ENCODE measurements around the gene ADCY1.

The ADCY1 gene

DNA sequence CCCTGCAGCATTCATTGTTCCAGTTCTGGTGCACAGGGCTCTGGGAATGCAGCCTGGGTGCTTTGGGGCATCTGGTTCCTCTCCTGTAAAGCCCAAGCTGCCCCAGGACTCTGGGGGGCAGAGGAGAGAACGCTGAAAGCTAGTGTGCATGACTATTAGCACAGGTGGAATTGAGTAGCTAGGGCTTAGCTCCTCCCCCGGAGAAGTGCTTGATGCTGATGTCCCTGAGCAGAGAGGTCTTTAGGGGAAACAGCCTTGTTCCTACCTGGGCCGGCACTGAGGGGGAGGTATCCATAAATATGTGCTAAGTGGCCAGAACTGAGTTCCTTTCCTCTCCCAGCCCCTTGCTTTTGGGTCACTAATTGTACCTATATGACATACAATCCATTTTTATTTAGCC lies 3.9 kb downstream of the ADCY1 start:
- DNase-seq, result no peak

DNA sequence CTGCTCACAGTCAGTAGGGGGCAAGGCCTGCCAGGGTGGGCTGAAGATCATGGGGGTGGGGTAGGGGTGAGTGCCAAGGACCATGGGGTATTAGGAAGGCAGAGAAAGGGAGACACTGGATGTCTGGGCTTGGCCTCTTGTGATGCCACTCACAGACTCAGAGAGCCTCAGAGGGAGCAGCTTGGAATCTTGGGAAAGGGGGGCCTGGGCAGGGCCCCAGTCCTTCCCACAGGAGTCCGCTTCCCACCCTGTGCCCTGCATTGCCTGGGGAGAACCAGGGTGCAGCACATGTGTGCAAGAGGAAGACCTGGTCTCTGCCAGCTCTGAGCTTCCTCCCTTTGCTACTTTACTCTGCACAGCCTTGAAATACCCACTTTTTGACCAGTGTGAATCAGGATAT lies 4.3 kb downstream of the ADCY1 start:
- DNase-seq, result no peak

GRCh38 chr7:45579391-45579801 lies 5.2 kb downstream of the ADCY1 start:
- DNase-seq, result no peak

DNA sequence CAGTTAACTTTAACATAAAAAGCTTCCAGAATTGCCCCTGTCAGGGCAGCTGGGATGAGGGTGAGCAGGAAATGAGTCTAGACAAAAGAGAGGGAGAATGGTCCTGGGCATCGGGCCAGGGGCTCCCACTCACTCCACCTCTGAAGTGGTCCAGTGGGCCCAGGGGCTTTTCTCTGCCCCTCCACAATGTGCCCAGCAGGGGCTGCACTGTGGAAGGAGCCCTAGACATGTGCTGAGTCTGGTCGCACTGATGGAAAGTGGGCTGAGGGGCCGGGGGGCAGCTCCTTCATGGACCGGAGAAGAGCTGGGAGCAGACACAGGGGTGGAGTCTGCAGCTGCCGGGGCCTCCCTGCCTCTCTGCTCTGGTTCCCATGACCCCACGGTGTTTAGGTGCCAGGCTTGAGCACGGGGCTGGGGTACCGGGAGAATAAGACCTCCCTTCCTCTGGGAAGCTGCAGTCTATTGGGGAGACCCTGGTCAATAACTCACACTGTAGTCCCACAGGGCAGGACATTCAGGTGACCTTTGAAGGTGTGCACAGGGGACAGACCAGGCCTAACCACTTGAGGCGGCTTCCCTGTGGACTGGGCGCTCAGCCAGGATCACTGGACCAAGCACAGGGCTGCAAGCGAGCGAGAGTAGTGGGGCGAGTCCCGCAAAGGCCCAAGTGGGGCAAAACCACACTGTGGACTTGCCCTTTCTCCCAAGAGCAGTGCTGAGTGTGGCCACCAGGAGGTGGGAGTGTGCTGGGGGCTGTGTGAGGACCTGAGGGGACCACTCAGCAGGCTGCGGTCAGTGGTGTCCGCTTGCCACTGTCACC lies 6.1 kb downstream of the ADCY1 start:
- no peak for DNase-seq

DNA sequence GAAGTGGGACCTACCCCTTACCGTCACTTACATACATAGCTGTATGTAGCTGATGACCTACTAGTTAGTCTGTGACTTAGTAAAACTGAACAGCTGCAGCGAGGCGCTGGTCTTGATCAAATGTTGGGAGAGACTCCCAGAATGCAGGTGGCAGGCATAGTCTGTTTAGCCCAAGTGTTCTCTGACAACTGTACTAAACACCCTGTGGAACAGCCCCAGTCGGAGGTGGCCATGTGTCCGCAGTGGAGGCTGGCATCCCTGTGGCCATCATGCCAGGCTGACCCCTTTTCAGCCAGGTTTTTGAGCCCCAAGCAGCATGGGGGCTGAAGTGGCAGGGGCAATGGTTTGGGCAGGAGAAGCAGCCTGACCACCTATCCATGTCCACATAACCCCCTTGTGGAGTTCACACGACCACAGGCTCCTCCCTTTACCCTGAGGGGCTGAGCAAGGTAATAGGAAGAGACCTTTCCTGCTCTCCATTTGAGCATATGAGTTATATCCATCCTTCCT lies 7.2 kb downstream of the ADCY1 start:
- no peak for DNase-seq

DNA sequence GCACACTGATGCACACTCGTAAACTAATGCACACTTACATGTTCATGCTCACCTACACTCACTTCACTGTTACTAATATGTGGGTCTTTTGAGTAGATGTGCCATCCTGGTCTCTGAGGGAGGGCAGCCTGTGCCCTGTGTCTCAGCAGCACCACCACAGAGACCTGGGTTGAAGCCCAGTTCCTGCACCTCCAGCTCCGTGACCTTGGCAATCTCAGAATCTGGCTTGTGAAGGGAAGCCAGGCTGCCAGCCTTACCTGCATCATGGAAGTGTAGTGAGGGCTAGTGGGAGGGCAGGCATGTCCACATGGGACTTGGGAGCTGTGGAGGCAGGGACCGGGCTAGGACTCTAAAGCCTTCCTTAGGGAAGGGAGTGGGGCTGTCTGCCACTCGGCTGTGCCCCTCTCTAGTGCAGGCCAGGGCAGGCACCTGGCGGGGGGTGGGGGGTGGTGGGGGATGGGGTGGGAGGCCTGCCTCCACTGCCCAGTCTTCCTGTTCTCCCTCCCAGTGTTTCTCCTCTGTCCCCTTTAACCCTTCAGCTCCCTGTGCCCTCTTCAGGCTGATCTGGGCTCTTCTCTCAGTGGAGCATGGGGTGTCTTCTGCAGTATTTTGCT lies 8.1 kb downstream of the ADCY1 start:
- no peak for DNase-seq

GRCh38 chr7:45582868-45583277 lies 8.7 kb downstream of the ADCY1 start:
- DNase-seq, result no peak

DNA sequence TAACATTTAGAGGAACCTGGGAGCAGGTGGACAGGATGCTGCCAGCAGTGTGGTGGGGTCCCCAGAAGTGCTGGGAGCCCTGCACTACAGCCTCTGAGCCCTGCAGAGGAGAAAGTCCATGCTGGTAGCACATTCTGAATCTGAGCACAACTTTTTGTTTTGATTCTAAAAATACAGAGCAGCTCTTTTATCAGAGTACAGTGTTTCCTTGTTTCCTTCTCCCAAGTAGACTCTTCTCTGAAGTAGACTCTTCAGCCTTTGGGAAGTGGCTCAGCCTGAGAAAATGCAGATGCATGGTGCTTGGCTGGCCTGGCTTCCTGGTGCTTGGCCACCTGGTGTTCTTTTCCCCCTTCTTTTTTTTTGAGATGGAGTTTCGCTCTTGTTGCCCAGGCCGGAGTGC lies 9.1 kb downstream of the ADCY1 start:
- no peak for DNase-seq

DNA sequence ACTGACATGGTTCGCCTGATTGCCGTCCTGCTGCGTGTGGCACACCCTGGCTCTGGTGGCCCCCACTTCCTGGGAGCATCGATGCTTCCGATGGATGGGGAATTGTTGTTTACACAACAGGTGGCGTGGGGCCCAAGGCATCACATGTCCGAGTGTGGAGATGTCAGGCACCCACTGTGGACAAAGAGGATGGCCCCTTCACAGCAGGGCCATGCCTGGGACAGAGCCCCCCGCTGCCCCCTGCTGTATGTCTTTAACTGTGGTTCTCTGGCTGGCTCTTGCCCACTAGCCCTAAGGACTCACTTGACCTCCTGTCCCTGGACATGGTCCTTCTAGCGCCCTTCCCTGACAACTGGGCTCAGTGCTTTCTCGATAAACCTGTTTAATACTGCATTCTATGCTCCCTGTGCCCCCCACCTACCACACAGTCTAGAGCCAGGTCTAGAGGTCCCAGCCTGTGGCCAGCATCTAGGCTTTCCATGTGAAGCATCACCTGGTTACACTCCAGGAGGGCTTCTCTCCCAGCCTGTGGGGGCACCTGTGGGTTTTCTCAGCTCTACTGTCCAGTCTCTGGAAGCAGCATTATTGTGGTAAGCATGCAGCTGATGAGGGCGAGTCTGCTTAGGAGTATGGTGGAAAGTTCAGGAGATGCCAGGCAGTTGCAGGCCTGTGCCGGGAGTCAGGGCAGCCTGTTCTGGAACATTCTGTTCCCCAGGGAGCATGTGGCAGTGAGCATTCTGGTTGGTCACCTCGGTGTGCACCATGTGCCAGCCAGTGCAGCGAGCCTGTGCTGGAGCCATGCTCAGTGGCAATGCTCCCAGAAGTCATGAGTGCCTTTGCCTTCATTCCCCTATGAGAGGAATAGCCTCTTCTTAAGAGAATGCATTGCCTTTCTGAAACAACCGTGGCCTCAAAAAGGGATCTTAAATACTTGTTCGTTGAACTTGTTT lies 10.4 kb downstream of the ADCY1 start:
- no peak for DNase-seq

DNA sequence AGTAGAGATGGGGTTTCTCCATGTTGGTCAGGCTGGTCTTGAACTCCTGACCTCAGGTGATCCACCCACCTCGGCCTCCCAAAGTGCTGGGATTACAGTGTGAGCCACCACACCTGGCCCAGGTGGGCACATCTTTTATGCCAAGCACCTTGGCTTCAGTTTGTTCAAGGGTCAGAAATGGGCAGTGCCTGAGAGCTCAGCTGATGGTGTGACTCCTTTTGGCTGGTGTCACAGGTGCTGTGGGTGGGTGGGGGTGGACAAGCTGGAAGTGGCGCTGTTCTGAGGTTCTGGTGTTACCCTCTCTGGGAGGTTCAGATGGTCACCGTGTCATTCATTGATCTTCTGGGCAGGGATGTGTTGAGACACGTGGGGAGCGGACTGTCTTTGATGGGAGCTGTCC lies 11.5 kb downstream of the ADCY1 start:
- no peak for DNase-seq

GRCh38 chr7:45586542-45587520 lies 12.7 kb downstream of the ADCY1 start:
- DNase-seq, result no peak

DNA sequence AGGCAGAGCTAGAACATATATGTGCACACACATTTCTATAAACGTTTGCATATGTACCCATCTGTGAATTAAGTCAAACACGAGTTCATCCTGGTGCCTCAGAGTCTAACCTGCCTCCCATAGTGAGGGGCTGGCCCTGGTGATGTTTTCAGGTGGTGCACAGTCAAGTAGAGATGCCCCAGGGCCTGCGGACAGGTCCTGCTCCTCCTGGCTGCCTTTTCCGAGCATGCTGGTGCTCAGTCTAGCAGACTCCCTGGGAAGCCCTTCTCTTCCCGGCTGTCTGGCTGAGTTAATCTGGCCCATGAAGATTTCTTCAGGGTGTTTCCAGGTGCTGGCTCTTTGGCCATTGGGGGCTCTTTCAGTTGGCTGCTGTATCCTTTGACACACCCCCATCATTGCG lies 14.3 kb downstream of the ADCY1 start:
- no peak for DNase-seq

GRCh38 chr7:45589061-45589460 lies 14.9 kb downstream of the ADCY1 start:
- no peak for DNase-seq

GRCh38 chr7:45589915-45590678 lies 15.9 kb downstream of the ADCY1 start:
- DNase-seq, result no peak

GRCh38 chr7:45590679-45591057 lies 16.5 kb downstream of the ADCY1 start:
- no peak for DNase-seq

GRCh38 chr7:45591101-45591906 lies 17.1 kb downstream of the ADCY1 start:
- DNase-seq, result no peak

DNA sequence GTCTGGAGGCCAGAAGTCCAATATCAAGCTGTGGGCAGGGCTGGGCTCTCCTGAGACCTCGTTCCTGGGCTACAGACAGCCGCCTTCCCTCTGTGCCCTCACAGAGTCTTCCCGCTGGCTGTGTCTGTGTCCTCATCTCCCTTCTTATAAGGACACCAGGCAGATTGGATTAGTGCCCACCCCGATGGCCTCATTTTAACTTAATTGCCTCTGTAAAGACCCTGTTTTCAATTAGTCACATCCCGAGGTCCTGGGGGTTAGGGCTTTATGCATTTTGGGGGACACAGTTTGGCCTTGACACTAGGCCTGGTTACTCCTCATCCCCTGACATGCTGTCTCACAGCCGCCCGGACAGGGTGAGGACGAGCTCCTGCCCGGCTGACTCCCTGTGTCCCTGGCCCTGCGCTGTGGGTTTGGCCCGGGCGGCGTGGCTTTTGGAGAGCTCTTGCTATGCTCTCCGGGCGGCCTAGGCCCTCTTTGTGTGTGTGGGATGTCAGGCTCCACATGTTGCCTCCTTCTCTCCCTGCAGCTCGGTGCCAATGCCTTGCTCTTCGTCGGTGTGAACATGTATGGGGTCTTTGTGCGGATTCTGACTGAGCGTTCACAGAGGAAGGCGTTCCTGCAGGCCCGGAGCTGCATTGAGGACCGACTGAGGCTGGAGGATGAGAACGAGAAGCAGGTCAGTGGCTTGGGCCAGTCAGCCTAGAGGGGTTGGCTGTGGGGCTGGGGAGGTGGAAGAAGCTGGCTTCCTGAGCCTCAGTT lies 18.2 kb downstream of the ADCY1 start:
- DNase-seq, result no peak

DNA sequence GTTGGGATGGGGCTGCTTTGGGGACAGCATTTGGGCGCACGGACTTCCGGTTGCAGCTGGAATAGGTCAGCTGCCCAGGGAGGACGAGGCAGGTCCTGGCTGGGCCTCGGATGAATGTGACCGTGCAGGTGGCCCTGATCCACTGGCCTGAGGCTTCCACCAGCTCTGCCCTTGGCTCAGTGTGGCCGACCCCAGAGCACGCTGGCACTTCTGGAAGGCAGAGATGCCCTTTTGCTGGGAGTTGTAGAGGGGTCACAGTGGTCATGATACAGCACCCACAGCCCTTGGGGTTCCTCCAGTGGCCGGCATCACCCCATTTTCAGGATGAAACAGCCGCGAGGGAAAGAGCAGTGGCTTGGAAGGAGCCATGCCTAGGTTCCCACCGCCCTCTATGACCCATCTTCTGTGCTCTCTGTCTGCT lies 19.0 kb downstream of the ADCY1 start:
- DNase-seq, result no peak

GRCh38 chr7:45593877-45594276 lies 19.7 kb downstream of the ADCY1 start:
- DNase-seq, result no peak
